Astrocyte of the spinal cord (primary cell): Measurements from ENCODE around the gene SLC1A2.

Source experiments
- DNase-seq: peaks from one replicate; pipeline ENCODE4 v3.0.0; 2011; ENCODE audit warnings: low read depth, low spot score
- H3K4me3 ChIP-seq: 2 replicates; pipeline ENCODE4 v1.5.1; 2011; ENCODE audit warnings: low read depth, mild to moderate bottlenecking, low read length, moderate library complexity
- CTCF ChIP-seq: IDR thresholded peaks from 2 replicates; pipeline ENCODE4 v1.5.1; 2012; ENCODE audit warnings: low read depth, mild to moderate bottlenecking, low read length, inconsistent platforms
- in situ Hi-C: cut with HindIII; loops from 2 replicates; pipeline ENCODE4 v1.10.0; 2017; ENCODE audit warnings: low sequenced_read_pairs

Gene SLC1A2

GRCh38 chr11:35280727-35281126 is 138.6 kb downstream of the SLC1A2 start:
- in situ Hi-C loops: no loop called here
- TF ChIP-seq CTCF: no peak
- no peak overlapping the region for H3K4me3 ChIP-seq
- DNase-seq: no peak

GRCh38 chr11:35277827-35278226 is 141.5 kb downstream of the SLC1A2 start:
- DNase-seq: no peak
- in situ Hi-C loops: no loop called here
- no peak for TF ChIP-seq CTCF
- no peak overlapping the region for H3K4me3 ChIP-seq

- DNase-seq: peak; percentile 13
- in situ Hi-C loops: no loop called here
- H3K4me3 ChIP-seq: no peak overlapping the region
- TF ChIP-seq CTCF: no peak
These were observed 142.8 kb downstream of the SLC1A2 start for GRCh38 chr11:35276396-35277145.

GRCh38 chr11:35275786-35276170 is 143.6 kb downstream of the SLC1A2 start:
- no peak for DNase-seq
- no peak for TF ChIP-seq CTCF
- H3K4me3 ChIP-seq: no peak overlapping the region
- in situ Hi-C loops: no loop called here

- peak; percentile 10 for DNase-seq
- in situ Hi-C loops: no loop called here
- TF ChIP-seq CTCF: no peak
- H3K4me3 ChIP-seq: no peak overlapping the region
These were observed 144.2 kb downstream of the SLC1A2 start for GRCh38 chr11:35274909-35275785.

- DNase-seq: no peak
These were observed 146.9 kb downstream of the SLC1A2 start for GRCh38 chr11:35272391-35272902.

More at GRCh38 chr11:35272391-35272902, 146.9 kb downstream of the SLC1A2 start:
- TF ChIP-seq CTCF: no peak
- H3K4me3 ChIP-seq: no peak overlapping the region
- in situ Hi-C loops: no loop called here
